CD4-positive, CD25-positive, alpha-beta regulatory T cell (primary cell): ENCODE data around the gene GABBR1. TPM values are rescaled to one million over a fixed set of nuclear protein-coding genes. Genes with fewer than 3 reads are reported as not detected.

Experiments used
- ATAC-seq, 2 donors: fragments of 150-1000 bp; cut with Tn5 transposase; one replicate each; pipeline ENCODE4 v1.10.0; 2021; ENCODE audit warnings: low read depth in 2 of 2, moderate number of reproducible peaks in 2 of 2, moderate library complexity in 1 of 2
- DNase-seq, 3 donors: peaks; one replicate each; pipeline versions ENCODE4 v3.0.0 to v3.0.0-alpha.2; 2012 to 2022; ENCODE audit warnings: mixed read lengths in 1 of 3
- H3K27ac ChIP-seq: one replicate; pipeline ENCODE4 v1.7.0; 2013; ENCODE audit warnings: mild to moderate bottlenecking, low read length; ENCODE audit not compliant: insufficient read depth, poor library complexity, severe bottlenecking
- H3K27me3 ChIP-seq: one replicate; pipeline ENCODE4 v1.7.0; 2013; ENCODE audit warnings: low read length; ENCODE audit not compliant: control insufficient read depth, insufficient read depth
- H3K36me3 ChIP-seq: one replicate; pipeline ENCODE4 v1.7.0; 2013; ENCODE audit warnings: mild to moderate bottlenecking, low read length, moderate library complexity; ENCODE audit not compliant: control insufficient read depth, insufficient read depth
- H3K4me1 ChIP-seq: 2 replicates; pipeline ENCODE4 v1.7.0; 2013; ENCODE audit warnings: mild to moderate bottlenecking, low read length; ENCODE audit not compliant: insufficient read depth, control insufficient read depth, poor library complexity, severe bottlenecking
- H3K4me3 ChIP-seq: one replicate; pipeline ENCODE4 v1.7.0; 2013; ENCODE audit warnings: low read depth, mild to moderate bottlenecking, low read length, moderate library complexity
- H3K9me3 ChIP-seq, 2 experiments: 1 replicate in 1 of 2; 2 replicates in 1 of 2; pipeline ENCODE4 v1.7.0; 2013; ENCODE audit warnings: low read length in 2 of 2, mild to moderate bottlenecking in 1 of 2, moderate library complexity in 1 of 2; ENCODE audit not compliant: control insufficient read depth in 2 of 2
- H3K27ac Mint-ChIP-seq, 3 donors: one replicate each; pipeline ENCODE4 v1.8.0; 2020 to 2022; ENCODE audit warnings: mild to moderate bottlenecking in 3 of 3, mixed read lengths in 3 of 3, moderate library complexity in 2 of 3
- H3K27me3 Mint-ChIP-seq: one replicate; pipeline ENCODE4 v1.8.0; 2022; ENCODE audit warnings: mild to moderate bottlenecking, mixed read lengths
- H3K36me3 Mint-ChIP-seq: one replicate; pipeline ENCODE4 v1.8.0; 2020; ENCODE audit warnings: mixed read lengths
- H3K4me1 Mint-ChIP-seq, 4 donors: one replicate each; pipeline ENCODE4 v1.8.0; 2020 to 2022; ENCODE audit warnings: mixed read lengths in 4 of 4, mild to moderate bottlenecking in 1 of 4
- H3K4me3 Mint-ChIP-seq, 4 donors: one replicate each; pipeline ENCODE4 v1.8.0; 2020 to 2022; ENCODE audit warnings: mild to moderate bottlenecking in 4 of 4, mixed read lengths in 4 of 4, moderate library complexity in 3 of 4
- H3K9me3 Mint-ChIP-seq, 7 donors: one replicate each; pipeline ENCODE4 v1.8.0; 2020 to 2022; ENCODE audit warnings: mixed read lengths in 7 of 7, mild to moderate bottlenecking in 3 of 7, moderate library complexity in 2 of 7
- polyA plus RNA-seq, 4 donors: library from polyadenylated mRNA; unstranded; fragments of 300-500 nt; fragmentation: Illumina TruSeq; gene quantifications; one replicate each; pipeline ENCODE4 v1.2.3, GENCODE V29; 2021
- total RNA-seq: library from RNA; stranded (reverse); gene quantifications from one replicate; pipeline ENCODE4 v1.2.3, GENCODE V29; 2022

GABBR1 gene
- total and polyA plus RNA-seq, 5 donors from 2014 or later, result 0.60 to 56.3 (median 1.7) TPM

- H3K9me3 ChIP-seq, result no peaks in the 10 kb centered on the region
- Mint-ChIP-seq H3K4me1 (no peaks in the 10 kb centered on the region), H3K9me3 (peaks cover 0 to 3% (median 0%) of the 10 kb centered on the region in 7 donors), H3K4me3 (no peak overlapping the region), H3K27ac (no peak overlapping the region), H3K27me3 (peaks cover 46% of the 10 kb centered on the region), H3K36me3 (no peaks in the 10 kb centered on the region)
- no peaks in the 10 kb centered on the region for H3K36me3 ChIP-seq
- H3K27ac ChIP-seq, result no peak overlapping the region
- DNase-seq (no peak), ATAC-seq (no peak)
- H3K27me3 ChIP-seq, result peaks cover 12% of the 10 kb centered on the region
- H3K4me1 ChIP-seq, result no peaks in the 10 kb centered on the region
- no peak overlapping the region for H3K4me3 ChIP-seq
Measured at GRCh38 chr6:29576056-29576455, 56.9 kb downstream of the GABBR1 start.

- no peak for ATAC-seq
- peaks cover 0 to 2% (median 0%) of the 10 kb centered on the region in 7 donors for H3K9me3 Mint-ChIP-seq
- H3K27me3 Mint-ChIP-seq, result peaks cover 45% of the 10 kb centered on the region
Measured at GRCh38 chr6:29567991-29568390, 65.0 kb downstream of the GABBR1 start.

DNA sequence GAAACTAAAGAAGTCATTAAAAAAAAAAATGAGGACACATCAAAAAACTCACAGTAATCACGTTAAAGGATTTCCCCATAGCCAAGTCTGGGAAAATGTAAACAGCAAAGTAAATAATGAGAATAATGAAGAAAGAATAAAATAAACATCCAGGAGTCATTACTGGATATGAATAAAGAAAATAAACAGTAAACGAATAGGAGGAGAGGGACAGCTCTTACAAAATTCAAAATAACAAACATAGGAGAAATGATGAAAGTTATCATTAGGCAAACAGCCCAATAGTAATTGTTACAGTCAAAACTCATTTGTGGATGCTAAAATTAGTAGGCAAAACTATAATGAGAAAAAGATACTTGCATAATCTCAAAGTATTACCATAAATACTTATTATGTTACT, 65.4 kb downstream of the GABBR1 start:
- Mint-ChIP-seq H3K27ac (no peak overlapping the region), H3K9me3 (peaks cover 0 to 2% (median 0%) of the 10 kb centered on the region in 7 donors), H3K36me3 (no peaks in the 10 kb centered on the region), H3K4me3 (no peak overlapping the region), H3K4me1 (peaks cover 0 to 7% (median 1%) of the 10 kb centered on the region in 4 donors), H3K27me3 (peaks cover 46% of the 10 kb centered on the region)
- ATAC-seq (no peak), DNase-seq (no peak)
- H3K4me3 ChIP-seq, result no peak overlapping the region
- no peaks in the 10 kb centered on the region for H3K9me3 ChIP-seq
- peaks cover 16% of the 10 kb centered on the region for H3K27me3 ChIP-seq
- H3K36me3 ChIP-seq, result no peaks in the 10 kb centered on the region
- H3K4me1 ChIP-seq, result no peaks in the 10 kb centered on the region
- no peak overlapping the region for H3K27ac ChIP-seq

More at GRCh38 chr6:29567991-29568390, 65.0 kb downstream of the GABBR1 start:
- Mint-ChIP-seq H3K4me3 (no peak overlapping the region), H3K36me3 (no peaks in the 10 kb centered on the region), H3K4me1 (peaks cover 0 to 7% (median 1%) of the 10 kb centered on the region in 4 donors), H3K27ac (no peak overlapping the region)
- Histone ChIP-seq H3K27me3 (peaks cover 16% of the 10 kb centered on the region), H3K4me1 (no peaks in the 10 kb centered on the region), H3K9me3 (no peaks in the 10 kb centered on the region), H3K4me3 (no peak overlapping the region), H3K27ac (no peak overlapping the region), H3K36me3 (no peaks in the 10 kb centered on the region)
- no peak for DNase-seq

DNA sequence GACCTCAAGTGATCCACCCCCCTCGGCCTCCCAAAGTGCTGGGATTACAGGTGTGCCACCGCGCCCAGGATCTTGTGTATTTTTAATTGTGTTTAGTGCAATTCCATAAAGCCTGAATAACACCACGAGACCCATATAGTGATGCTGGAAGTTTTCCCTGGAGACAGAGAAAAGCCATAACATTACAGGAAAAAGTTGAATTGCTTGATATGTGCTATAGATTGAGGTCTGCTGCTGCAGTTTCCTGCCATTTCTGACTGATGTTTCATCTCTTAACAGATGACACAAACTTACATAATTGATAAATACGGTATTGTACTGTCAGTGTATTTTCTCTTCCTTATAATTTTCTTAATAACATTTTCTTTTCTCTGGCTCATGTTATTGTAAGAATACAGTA, 66.1 kb downstream of the GABBR1 start:
- peaks cover 19% of the 10 kb centered on the region for H3K27me3 ChIP-seq
- H3K4me1 ChIP-seq, result no peaks in the 10 kb centered on the region
- no peak overlapping the region for H3K4me3 ChIP-seq
- Mint-ChIP-seq H3K9me3 (peaks cover 0 to 2% (median 0%) of the 10 kb centered on the region in 7 donors), H3K27me3 (peaks cover 42% of the 10 kb centered on the region), H3K4me1 (peaks cover 0 to 7% (median 1%) of the 10 kb centered on the region in 4 donors), H3K36me3 (no peaks in the 10 kb centered on the region), H3K4me3 (no peak overlapping the region), H3K27ac (no peak overlapping the region)
- no peak for ATAC-seq
- DNase-seq, result no peak
- H3K36me3 ChIP-seq, result no peaks in the 10 kb centered on the region
- no peak overlapping the region for H3K27ac ChIP-seq
- H3K9me3 ChIP-seq, result no peaks in the 10 kb centered on the region

- ATAC-seq, result no peak
- Histone ChIP-seq H3K27me3 (peaks cover 16% of the 10 kb centered on the region), H3K9me3 (no peaks in the 10 kb centered on the region), H3K27ac (no peak overlapping the region), H3K36me3 (no peaks in the 10 kb centered on the region), H3K4me3 (no peak overlapping the region), H3K4me1 (no peaks in the 10 kb centered on the region)
- no peaks in the 10 kb centered on the region for H3K36me3 Mint-ChIP-seq
- H3K27me3 Mint-ChIP-seq, result peaks cover 44% of the 10 kb centered on the region
- peaks cover 0 to 7% (median 1%) of the 10 kb centered on the region in 4 donors for H3K4me1 Mint-ChIP-seq
- peaks cover 0 to 3% (median 0%) of the 10 kb centered on the region in 7 donors for H3K9me3 Mint-ChIP-seq
- no peak overlapping the region for H3K4me3 Mint-ChIP-seq
- DNase-seq, result no peak
- H3K27ac Mint-ChIP-seq, result no peak overlapping the region
Measured at GRCh38 chr6:29564875-29565274, 68.1 kb downstream of the GABBR1 start.

GRCh38 chr6:29563435-29563965, 69.5 kb downstream of the GABBR1 start:
- Histone ChIP-seq H3K9me3 (no peaks in the 10 kb centered on the region), H3K4me1 (no peaks in the 10 kb centered on the region), H3K27ac (no peak overlapping the region), H3K27me3 (peaks cover 20% of the 10 kb centered on the region), H3K4me3 (no peak overlapping the region), H3K36me3 (no peaks in the 10 kb centered on the region)
- ATAC-seq (no peak), DNase-seq (no peak)
- H3K27ac Mint-ChIP-seq, result no peak overlapping the region
- peaks cover 0 to 7% (median 1%) of the 10 kb centered on the region in 4 donors for H3K4me1 Mint-ChIP-seq
- peaks cover 0 to 7% (median 0%) of the 10 kb centered on the region in 7 donors for H3K9me3 Mint-ChIP-seq
- H3K36me3 Mint-ChIP-seq, result no peaks in the 10 kb centered on the region
- H3K27me3 Mint-ChIP-seq, result peaks cover 53% of the 10 kb centered on the region
- H3K4me3 Mint-ChIP-seq, result no peak overlapping the region

GRCh38 chr6:29561606-29562181, 71.3 kb downstream of the GABBR1 start:
- H3K27ac Mint-ChIP-seq, result no peak overlapping the region
- DNase-seq (no peak), ATAC-seq (no peak)
- H3K4me1 Mint-ChIP-seq, result peaks cover 0 to 7% (median 1%) of the 10 kb centered on the region in 4 donors
- Histone ChIP-seq H3K4me1 (no peaks in the 10 kb centered on the region), H3K27ac (no peak overlapping the region), H3K4me3 (no peak overlapping the region), H3K36me3 (no peaks in the 10 kb centered on the region), H3K27me3 (peaks cover 27% of the 10 kb centered on the region), H3K9me3 (no peaks in the 10 kb centered on the region)
- no peak overlapping the region for H3K4me3 Mint-ChIP-seq
- peaks cover 60% of the 10 kb centered on the region for H3K27me3 Mint-ChIP-seq
- H3K36me3 Mint-ChIP-seq, result no peaks in the 10 kb centered on the region
- H3K9me3 Mint-ChIP-seq, result peaks cover 0 to 7% (median 0%) of the 10 kb centered on the region in 7 donors

DNA sequence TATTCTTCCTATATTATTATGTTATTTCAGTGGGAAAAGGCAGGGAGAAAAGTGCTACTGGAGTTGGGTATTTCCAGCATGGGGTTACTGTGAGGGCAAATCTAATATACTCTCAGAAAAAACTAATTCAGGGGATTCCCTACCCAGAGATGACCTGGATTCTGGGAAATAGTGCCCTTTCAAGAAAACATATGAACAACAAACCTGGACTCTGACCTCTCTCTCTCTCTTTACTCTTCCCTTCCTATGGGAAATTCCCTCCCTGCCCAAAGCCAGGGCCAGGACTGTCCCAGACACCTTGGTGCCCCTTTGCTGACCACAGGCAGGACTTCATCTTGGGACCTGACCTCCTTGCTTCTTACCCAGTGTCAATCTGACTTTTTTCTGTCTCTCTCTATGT, 71.9 kb downstream of the GABBR1 start:
- Histone ChIP-seq H3K4me3 (no peak overlapping the region), H3K36me3 (no peaks in the 10 kb centered on the region), H3K27ac (no peak overlapping the region), H3K9me3 (no peaks in the 10 kb centered on the region), H3K4me1 (no peaks in the 10 kb centered on the region), H3K27me3 (peaks cover 29% of the 10 kb centered on the region)
- H3K27ac Mint-ChIP-seq, result no peak overlapping the region
- ATAC-seq (no peak), DNase-seq (no peak)
- H3K36me3 Mint-ChIP-seq, result peaks cover 3% of the 10 kb centered on the region
- peaks cover 0 to 7% (median 0%) of the 10 kb centered on the region in 7 donors for H3K9me3 Mint-ChIP-seq
- H3K4me3 Mint-ChIP-seq, result no peak overlapping the region
- H3K4me1 Mint-ChIP-seq, result peaks cover 0 to 7% (median 1%) of the 10 kb centered on the region in 4 donors
- peaks cover 64% of the 10 kb centered on the region for H3K27me3 Mint-ChIP-seq
